GM10847 (cell line): Measurements from ENCODE around the gene PLSCR1.

ENCODE experiments used
- POLR2A ChIP-seq: IDR thresholded peaks from 2 replicates; pipeline ENCODE4 v1.6.1; 2011; ENCODE audit not compliant: insufficient read length; ENCODE audit errors: extremely low read depth

The PLSCR1 gene

GRCh38 chr3:146559388-146559787 is 15.0 kb upstream of the PLSCR1 start:
- TF ChIP-seq POLR2A, result no peak

GRCh38 chr3:146558781-146559180 is 14.4 kb upstream of the PLSCR1 start:
- TF ChIP-seq POLR2A, result no peak

GRCh38 chr3:146557745-146558144 is 13.3 kb upstream of the PLSCR1 start:
- TF ChIP-seq POLR2A, result no peak

DNA sequence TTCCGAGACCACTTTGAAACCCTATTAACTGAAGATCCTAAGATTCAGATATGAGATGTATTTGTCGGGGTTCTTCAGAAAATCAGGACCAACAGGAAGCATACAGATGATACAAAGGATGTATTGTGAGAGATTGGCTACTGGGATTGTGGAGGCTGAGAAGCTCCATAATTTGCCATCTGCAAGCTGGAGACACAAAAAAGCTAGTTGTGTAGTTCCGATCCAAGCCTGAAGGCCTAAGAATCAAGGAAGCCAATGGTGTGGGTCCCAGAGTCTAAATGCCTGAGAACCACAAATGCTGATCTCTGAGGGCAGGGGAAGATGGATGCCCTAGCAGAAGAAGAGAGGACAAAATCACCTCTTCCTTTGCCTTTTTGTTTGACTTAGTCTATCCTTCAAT is 10.9 kb upstream of the PLSCR1 start:
- TF ChIP-seq POLR2A, result no peak

GRCh38 chr3:146554151-146554760 is 9.8 kb upstream of the PLSCR1 start:
- TF ChIP-seq POLR2A, result no peak

- no peak for TF ChIP-seq POLR2A
Measured at GRCh38 chr3:146550743-146551510, 6.5 kb upstream of the PLSCR1 start.

GRCh38 chr3:146550070-146550615 is 5.7 kb upstream of the PLSCR1 start:
- TF ChIP-seq POLR2A, result no peak

DNA sequence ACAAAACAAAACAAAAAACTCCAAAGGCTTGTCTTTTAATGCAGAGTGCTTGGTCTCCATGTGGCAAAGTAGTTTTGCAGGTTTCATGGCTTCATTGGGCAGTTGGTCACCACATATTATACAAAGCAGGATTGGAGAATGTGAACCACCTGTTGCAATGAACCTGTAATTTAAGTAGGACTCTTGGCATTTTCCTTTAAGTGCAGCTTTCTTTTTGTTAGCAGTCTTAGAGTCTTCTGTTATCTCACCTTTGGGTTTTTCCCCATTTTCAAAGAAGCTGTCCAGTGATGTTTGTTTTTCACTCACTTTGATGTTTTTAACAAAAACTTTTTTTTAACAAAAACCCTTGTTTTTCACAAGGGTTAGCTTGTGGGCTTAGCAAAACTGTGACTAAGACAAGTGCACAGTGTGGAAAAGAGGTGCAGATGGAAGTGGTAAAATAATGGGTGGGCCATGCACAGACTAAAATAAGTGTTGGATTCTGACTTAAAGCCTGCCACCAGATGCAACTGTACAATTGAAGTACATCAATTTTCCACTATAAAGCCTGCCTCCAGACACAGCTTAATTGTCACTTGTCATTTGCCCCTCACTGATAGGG is 2.9 kb upstream of the PLSCR1 start:
- no peak for TF ChIP-seq POLR2A

GRCh38 chr3:146546366-146546965 is 2.1 kb upstream of the PLSCR1 start:
- TF ChIP-seq POLR2A, result no peak

DNA sequence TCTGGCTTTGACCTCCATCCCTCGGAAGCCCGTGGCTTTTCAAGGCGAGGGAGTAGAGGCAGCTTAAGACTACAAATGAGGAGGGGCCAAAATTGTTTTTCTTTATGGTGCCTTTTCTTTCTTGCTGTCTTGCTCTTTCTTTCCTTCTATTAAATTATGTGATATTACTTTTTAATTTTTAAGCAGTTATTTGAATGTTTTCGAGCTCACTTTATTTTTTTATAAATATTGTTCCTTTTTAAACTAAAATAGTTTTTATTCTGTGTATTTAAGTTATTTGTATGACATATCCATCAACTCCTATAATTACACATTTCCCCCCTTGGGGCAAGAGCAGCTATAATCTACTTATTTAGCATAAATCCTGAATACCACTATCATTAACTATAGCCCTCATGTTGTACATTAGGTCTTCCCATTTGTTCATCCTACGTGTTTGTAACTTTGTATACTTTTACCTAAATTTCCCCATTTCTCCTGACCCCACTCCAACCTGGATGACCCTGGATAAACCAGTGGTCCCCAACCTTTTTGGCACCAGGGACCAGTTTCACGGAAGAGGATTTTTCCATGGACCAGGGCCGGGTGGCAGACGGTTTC is 622 bp upstream of the PLSCR1 start:
- TF ChIP-seq POLR2A, result no peak

DNA sequence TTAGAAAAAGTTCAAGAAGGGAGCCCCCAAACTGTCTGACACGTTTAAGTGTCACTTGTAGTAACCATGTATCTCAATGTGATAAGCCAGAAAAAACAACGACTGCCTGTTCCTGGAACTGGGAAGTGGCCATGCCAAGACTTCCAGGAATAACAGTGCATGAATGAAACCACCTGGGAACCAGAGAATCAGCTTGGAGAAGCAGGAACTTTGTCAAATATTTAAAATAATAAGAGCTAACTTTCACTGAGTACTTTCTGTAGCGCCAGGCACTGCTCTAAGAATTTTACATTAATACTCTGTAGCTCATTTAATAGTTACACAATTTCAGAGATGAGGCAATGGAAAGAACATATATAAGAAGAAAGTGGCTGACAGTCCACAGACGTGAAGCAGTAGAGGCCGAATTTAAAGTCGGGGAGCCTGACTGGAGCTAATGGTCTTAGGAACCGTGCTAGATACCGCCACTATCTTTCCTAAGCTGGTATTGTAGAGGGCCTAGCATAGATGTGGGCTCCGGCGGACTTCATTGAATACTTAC is 876 bp downstream of the PLSCR1 start:
- no peak for TF ChIP-seq POLR2A

DNA sequence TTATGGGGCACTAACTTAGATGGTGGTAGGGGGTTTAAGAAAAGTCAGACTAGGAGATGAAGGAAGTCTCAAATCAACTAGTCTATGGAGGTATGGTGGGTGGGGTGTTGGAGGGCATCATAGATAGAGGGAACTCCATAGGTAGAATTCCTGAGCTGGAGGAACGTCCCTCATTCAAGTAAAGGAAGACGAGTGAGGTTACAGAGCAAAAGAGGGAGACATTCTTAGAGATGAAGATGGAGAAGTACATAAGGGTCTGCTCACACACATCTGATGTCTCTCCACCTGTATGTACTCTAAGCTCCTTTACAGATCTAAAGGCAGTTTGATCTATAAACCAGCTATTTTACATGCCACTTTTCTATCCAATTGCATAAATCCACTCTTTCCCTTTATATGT is 1.4 kb downstream of the PLSCR1 start:
- no peak for TF ChIP-seq POLR2A

DNA sequence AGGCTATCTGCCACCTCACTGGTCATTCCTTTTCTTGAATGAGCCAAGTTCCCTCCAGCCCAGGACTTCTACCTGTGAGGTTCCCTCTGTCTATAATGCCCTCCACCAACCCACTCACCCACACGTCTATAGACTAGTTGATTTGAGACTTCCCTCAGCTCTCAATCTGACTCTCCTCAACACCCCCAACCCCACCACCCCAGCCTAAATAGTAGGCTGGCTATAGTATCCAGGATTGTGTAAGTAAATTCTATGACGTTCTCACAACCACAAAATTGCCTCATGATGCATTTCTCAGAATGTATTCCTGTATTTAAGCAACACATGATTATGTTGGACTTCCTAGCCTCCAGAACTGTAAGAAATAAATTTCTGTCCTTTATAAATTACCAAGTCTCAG is 2.2 kb downstream of the PLSCR1 start:
- no peak for TF ChIP-seq POLR2A

- no peak for TF ChIP-seq POLR2A
Measured at GRCh38 chr3:146540978-146541377, 3.4 kb downstream of the PLSCR1 start.

DNA sequence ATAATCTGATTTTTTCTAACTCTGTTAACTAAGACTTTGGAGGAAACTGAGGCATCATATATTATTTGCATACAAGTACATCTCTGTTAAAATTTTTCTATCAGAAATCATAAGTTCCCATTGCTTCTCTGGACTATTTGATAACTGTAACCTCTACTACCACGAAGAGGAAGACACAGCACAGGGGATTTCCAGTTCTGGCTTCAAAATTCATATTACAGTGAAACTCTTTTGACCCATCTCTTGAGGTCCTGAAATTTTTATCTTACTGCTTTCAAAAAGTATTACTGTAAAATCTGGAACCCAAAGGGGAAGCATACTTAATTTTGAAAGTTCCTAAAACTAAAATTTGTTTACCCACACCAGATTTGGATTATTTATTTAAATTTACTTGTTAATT is 4.2 kb downstream of the PLSCR1 start:
- no peak for TF ChIP-seq POLR2A
